Myocyte (in vitro differentiated cells): ENCODE data around the gene TJAP1. TPM values are rescaled to one million over a fixed set of nuclear protein-coding genes. Genes with fewer than 3 reads are reported as not detected.

Source experiments
- DNase-seq: peaks from one replicate; pipeline ENCODE4 v3.0.0-alpha.2; 2012; ENCODE audit warnings: low read depth
- total RNA-seq: library from RNA; depleted of rRNA; stranded (reverse); fragments of >200 nt; gene quantifications from 2 replicates; pipeline ENCODE4 v1.2.3, GENCODE V29; 2014

Gene TJAP1
- total RNA-seq, 1 donor from 2014 or later: 26.7 TPM

DNA sequence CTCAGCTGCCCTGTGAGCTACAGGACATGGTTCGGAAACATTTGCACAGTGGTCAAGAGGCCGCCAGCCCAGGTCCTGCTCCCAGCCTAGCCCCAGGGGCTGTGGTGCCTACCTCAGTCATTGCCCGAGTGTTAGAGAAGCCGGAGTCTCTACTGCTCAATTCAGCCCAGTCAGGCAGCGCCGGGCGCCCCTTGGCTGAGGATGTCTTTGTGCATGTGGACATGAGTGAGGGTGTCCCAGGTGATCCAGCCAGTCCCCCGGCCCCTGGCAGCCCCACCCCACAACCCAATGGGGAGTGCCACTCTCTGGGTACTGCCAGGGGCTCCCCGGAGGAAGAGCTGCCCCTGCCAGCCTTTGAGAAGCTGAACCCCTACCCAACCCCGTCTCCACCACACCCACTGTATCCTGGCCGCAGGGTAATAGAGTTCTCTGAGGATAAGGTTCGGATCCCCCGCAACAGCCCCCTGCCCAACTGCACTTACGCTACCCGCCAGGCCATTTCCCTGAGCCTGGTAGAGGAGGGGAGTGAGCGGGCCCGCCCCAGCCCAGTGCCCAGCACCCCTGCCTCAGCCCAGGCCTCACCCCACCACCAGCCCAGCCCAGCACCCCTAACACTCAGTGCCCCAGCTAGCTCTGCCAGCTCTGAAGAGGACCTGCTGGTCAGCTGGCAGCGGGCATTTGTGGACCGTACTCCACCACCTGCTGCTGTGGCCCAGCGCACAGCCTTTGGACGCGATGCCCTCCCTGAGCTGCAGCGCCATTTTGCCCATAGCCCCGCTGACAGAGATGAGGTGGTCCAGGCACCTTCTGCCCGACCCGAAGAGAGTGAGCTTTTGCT is 27.6 kb downstream of the TJAP1 start:
- DNase-seq: no peak

DNA sequence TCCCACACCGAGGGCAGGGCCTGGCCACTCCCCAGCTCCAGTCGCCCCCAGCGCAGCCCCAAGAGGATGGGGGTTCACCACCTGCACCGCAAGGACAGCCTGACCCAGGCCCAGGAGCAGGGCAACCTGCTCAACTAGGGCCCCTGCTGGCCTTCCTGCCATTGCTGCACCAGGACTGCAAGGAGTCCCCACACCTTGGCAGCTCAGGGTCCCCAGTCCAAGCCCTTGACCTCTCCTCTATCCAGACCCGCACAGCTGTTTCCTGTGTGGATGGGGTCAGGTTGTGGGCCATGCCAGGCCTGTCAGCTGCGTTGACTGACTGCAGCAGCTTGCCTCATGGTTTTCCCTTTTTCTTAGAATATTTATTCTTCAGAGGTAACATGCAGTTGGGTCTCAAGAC is 28.3 kb downstream of the TJAP1 start:
- no peak for DNase-seq

GRCh38 chr6:43506171-43506570 is 28.8 kb downstream of the TJAP1 start:
- peak; percentile 56 for DNase-seq

DNA sequence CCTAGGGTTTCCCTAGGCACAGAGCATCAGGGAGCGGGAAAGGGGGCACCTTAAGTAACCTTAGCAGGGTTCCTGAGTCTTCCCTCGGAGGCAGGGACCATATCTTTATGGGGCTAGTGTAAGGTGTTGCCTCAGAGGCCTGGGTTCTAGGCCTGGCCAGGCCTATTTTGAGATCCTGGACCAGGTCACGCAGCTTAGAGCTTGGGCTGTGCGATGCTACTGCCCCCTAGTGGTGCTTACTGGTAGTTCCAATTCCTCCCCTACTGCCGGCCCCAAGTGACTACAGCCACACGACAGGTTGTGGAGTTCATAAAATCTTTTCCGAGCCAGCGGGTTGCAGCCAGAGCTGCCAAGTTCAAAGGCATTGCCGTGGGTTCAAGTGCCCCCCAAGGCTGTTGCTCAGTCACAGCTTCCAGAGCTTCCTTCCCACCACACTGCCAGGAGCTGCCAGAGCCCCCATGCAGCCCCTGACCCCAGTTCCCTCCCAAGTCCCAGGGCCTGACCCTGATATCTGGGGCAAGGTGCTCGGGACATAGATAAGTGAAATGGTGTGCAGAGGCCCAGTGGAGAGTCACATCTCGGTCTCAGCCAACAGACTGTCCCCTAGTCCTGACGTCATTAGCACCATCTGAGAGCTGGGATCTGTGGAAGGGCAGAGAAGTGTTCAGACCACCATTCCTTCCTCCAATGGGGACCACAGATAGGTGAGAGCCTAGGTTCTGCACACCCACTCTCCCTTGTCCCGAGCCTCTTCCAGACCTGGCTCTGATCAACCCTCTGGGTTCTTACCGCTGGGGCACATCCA is 29.5 kb downstream of the TJAP1 start:
- DNase-seq: peak; percentile 90

GRCh38 chr6:43508481-43509141 is 31.2 kb downstream of the TJAP1 start:
- no peak for DNase-seq

- peak; percentile 28 for DNase-seq
Measured at GRCh38 chr6:43509142-43509983, 32.0 kb downstream of the TJAP1 start.

GRCh38 chr6:43509984-43510826 is 32.8 kb downstream of the TJAP1 start, which contains the start of gene LRRC73:
LRRC73 (minus strand) TSS chr6:43510346; CDS start chr6:43509785, 561 bp downstream.
- peak; percentile 89 for DNase-seq

GRCh38 chr6:43510827-43511163 is 33.4 kb downstream of the TJAP1 start:
- no peak for DNase-seq

DNA sequence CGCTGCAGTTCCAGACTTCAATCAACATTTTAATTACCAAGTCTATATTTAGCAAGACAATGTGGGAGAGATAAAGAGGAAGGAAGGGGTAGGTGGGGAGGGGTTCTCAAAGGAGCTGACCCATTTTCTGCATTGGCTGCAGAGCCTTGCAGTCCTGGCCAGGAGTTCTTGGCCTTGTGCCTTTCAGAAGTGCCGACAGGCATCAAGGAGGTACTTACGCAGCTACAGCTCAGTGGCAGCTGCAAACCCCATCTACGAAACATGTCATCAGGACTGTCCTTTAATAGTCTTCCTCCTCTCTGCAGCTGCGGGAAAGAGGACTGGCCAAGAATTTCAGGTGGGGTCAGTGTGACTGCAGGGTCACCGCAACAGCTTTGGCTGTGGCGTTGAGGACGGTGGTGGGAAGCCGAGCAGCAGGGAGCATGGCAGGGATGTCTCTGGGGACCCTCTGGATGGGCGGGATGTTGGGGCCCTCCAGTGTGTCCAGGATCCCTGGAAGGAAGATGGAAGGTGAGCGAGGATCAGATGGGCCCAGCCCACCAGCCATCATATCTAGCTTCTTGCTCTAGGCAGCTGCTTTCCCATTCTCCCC is 34.5 kb downstream of the TJAP1 start:
- no peak for DNase-seq

DNA sequence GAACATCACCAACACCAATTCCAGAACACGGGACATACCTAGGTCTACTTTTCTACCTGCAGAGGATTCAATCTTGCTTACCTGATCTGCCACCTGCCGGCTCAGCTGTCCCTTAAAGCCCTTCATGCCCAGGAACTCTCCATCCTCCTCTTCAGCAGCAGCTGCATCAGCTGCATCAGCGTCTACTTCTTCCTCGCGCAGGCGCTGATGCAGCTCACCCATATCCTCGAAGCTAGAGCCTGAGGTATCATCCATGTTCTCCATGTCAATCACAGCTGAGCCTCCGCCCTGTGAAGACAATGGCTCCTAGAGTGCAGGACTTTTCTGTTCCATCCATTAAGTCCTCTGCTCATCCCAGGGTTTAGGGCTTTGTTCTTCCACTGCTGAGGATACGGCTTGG is 38.4 kb downstream of the TJAP1 start:
- DNase-seq: no peak

DNA sequence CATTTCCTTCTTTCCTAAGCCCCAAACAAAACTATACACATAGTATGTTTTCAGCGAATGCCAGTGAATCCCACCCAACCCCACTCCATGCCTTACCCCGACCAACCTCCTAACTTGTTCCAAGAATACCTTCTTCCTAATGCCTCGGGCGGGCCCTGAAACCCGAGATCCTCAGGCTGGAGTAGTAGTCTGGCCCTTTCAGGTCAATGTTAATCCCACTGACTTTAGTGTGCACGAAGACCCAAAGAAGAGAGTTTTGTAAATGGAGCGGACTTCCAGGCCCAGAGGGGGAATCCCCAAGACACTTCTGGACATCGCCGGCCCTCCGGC is 39.0 kb downstream of the TJAP1 start:
- DNase-seq: no peak

GRCh38 chr6:43516697-43517504 is 39.5 kb downstream of the TJAP1 start, which contains the start of the genes POLR1C and YIPF3:
POLR1C (plus strand) TSS chr6:43517089; CDS start chr6:43517110, 21 bp downstream.
YIPF3 (minus strand) TSS chr6:43516926; CDS start chr6:43516807, 119 bp downstream.
- peak; percentile 99 for DNase-seq

- no peak for DNase-seq
Measured at GRCh38 chr6:43517505-43518357, 40.4 kb downstream of the TJAP1 start.

DNA sequence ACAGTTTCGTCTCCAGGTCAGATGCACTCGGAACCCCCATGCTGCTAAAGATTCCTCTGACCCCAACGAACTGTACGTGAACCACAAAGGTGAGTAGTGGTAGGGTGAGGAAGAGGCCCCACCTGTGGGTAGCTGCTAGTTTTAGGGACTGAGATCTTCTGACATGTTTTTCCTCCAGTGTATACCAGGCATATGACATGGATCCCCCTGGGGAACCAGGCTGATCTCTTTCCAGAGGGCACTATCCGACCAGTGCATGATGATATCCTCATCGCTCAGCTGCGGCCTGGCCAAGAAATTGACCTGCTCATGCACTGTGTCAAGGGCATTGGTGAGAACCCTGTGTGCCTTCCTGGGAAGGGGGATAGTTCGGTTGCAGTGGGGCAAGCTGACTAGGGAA is 42.7 kb downstream of the TJAP1 start:
- no peak for DNase-seq

DNA sequence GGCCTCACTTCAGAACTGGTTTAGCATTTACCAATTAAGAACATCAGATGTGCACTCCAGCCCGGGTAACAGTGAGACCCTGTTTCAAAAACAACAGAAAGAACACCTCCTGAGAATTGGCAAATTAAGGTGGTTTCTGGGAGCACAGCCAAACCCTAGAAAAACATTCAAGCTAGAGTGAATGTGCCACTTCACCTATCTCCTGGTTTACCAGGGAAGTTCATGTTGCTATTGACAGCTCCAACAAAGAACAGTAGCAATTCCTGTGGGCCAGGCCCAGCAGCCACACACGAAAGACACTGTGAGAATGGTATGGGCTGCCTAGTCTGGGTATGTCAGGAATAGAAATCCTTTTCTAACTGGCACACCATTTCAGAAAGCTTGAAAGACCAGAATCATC is 44.5 kb downstream of the TJAP1 start:
- DNase-seq: no peak

- no peak for DNase-seq
Measured at GRCh38 chr6:43522547-43523261, 45.3 kb downstream of the TJAP1 start.

DNA sequence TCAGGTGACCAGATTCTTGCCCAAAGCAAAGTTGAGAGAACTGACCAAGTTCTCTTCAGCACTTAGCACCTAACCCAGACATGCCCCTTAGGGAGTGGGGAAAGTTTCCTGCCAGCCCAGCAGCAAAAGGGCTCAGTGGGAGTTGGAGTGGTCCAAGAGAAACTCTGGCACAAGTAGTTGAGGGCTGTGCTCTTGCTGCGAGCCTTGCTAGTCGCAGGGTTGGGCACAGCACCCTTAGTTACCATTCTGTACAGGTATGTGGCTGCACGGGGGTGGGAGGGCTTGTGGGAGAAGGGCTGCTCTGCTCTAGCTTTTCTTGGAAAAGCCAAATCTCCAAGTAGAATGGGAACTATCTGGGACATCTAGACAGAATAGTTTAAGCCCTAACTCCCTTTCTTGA is 45.9 kb downstream of the TJAP1 start:
- no peak for DNase-seq
